IPS-11a (cell line): ENCODE results near the gene TLE1.

Experiments
- H3K4me3 ChIP-seq: one replicate; pipeline ENCODE4 v1.5.1; 2013; ENCODE audit warnings: low read depth, low read length, control low read depth

Gene TLE1

DNA sequence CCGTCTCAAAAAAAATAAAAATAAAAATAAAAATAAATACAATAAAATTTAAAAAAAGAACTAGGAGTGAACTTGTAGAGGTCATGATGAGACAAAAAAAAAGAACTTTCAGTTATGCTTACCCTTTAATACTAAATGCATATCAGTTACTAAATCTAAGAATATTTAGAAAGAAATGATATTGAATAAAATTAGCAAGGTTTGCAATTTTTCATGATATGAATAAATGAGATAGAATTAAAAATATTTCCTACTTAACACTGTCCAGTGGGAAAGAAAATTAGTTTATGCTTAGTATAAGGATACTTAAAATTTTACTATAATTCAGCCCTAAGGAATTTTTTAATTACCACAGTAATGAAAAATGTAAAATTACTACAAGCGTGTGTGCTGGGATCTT is 132.4 kb downstream of the TLE1 start:
- no peak overlapping the region for H3K4me3 ChIP-seq

DNA sequence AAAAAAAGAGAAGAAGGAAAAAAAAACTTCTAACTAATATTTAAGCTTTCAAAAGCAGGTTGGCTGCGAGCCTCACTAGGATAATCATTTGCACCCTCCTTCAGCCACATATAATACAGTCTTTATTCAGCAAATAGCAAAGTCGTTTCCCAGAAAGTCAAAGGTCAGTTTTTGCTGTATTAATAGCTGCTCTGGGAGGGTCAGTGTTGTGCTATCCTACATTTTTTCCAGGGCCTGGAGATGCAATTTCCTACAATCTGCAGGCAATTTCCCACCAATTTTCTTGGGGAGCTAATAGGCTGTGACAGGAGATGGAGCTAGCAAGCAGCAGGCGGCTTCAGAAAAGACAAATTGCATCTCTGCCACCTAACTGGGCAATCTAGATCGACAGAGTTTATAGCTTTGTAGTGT is 136.8 kb downstream of the TLE1 start:
- no peak overlapping the region for H3K4me3 ChIP-seq

GRCh38 chr9:81550207-81550583 is 139.2 kb downstream of the TLE1 start:
- no peak overlapping the region for H3K4me3 ChIP-seq

DNA sequence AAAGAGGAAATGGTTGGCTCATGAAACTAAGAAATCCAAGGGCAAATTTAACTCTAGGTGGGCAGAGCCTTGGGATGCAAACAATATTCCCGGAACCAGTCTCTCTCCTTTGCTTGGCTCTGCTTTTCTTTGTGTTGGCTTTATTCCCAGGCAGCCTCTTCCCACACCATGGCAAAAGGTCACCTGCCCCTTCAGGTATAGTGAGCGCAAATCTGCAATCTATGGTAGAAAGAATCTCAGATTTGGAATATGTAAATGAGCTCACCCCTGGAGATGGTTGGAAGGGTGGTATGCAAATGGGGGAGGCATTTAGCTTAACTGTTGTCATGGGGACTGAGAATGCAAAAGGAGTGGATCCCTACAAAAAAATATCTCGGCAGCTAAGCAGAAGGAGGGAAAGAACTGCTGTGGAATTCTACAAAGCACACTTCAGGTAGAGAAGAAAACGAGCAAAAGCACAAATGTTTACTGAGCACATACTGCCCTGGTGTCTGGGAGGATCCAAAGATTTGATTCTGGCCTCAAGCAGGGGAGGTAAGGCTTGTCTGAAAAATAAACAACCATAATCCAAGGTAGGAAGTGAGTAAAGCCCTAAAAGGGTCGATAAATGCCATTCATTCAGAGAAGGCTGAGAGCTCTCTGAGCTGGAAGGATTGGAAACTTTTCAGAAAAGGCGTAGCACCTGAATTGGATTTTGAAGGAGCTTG is 139.7 kb downstream of the TLE1 start:
- H3K4me3 ChIP-seq = no peak overlapping the region

DNA sequence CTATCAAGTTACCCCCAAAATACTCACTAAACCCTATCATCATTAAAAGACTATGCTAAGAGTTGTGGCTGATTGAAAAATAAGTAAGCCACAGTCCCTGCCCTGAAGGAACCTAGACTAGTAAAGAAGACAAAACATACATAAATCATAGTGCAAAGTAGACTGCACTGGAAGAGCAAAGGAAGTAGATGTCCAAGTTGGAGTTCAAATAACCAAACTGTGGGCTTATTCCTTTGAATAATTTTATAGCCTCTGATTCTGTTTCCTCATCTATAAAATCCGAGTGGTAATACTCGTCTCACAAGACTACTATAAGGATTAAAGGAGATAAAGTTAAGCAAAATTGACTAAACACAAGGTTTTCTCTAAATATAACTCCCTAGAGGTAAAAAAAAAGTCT is 140.4 kb downstream of the TLE1 start:
- no peak overlapping the region for H3K4me3 ChIP-seq

GRCh38 chr9:81546489-81546888 is 142.9 kb downstream of the TLE1 start:
- no peak overlapping the region for H3K4me3 ChIP-seq

DNA sequence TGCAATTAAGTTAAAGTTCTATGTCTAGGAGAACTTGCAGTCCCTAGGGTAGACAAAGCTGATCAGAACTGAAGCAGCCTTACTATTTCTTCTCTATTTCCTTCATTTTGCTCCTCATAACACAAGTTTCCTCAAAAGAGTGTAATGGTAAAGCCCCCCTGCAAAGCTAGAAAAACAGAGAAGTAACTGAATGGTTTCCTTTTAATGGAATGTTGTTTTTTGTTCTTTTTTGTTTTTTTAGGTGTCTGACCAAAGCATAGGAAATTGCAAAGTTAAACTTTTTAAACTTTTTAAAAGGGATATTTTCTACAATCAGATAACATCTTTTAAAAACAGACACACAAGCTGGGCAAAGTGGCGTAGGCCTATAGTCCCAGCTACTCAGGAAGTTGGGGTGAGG is 145.7 kb downstream of the TLE1 start:
- no peak overlapping the region for H3K4me3 ChIP-seq

DNA sequence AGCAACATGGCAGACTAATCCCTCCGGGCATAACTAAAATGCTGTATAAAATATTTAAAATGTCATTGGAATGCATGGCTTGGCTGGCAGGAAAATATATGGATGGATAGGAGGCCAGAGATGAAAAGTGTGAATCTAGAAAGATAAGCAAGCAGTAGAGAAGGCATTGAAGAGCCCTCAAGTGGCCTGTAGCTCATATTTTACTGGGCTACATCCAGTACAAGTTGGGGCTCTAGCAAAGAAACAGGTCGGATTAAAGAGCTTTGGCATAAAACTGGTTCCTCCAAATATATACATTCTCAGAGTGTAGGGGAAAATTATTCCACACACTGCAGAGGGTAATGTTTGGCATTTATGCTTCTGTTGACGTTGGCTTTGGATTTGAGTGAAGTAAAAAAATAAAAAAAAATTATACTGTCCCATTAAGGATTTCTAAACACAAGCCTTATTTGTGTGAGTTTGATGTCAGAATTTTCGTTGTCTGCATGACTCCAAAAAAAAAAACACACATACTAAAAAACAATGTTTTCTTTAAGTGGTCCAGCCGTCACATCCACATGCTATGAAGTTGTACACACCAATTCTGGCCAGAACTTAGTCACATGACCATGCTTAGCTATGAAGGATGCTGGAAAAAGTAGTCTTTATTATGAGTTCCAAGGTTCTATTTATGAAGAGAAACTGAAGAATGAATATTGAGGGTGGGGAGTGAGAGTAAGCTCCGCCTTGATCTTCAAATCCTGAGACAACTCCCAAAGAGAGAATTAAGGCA is 147.0 kb downstream of the TLE1 start:
- H3K4me3 ChIP-seq = no peak overlapping the region

DNA sequence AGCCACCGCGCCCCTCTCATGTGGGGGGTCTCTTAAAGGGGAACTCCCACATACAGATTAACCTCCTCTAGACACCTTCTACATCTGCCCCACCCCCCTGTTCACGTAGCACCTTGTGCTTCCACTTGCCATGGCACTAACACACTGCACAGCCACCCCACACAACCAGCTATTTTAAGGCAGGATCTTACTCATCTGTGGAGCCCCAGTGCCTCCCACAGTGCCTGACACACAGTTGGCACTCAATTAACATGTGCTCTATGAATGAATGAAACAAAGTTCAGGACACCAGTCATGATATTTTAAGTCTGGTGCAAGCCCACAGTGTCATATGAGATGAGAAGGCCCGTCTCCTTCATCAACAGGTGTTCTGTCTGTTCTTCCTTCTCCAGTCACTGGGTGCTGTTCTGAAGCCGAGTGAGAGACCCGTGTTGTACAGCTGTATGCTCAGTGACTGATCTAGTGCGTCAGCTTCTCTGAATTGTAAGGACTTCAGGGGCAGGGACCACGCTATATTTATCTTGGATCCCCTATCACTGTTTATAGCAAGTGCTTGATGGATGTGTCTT is 149.1 kb downstream of the TLE1 start:
- H3K4me3 ChIP-seq = no peak overlapping the region

DNA sequence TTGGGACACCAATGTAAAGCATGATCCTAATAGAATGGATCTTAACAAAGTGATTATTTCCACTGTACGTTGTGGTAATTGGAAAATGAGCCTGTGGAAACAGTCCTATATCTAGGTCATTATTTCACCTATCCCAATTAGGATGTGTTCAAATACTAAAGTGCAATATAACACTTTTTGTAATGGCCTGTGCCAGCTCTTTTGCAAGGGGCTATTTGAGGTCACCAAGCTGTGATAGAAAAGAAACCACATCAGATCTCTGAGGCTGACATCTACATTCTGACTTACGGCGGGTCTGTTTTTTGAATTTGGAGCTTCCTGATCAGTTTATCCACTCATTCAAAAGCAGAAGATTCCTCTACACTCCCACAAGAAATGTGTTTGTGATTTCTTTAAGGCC is 150.0 kb downstream of the TLE1 start:
- no peak overlapping the region for H3K4me3 ChIP-seq

GRCh38 chr9:81538890-81539289 is 150.5 kb downstream of the TLE1 start:
- H3K4me3 ChIP-seq = no peak overlapping the region

DNA sequence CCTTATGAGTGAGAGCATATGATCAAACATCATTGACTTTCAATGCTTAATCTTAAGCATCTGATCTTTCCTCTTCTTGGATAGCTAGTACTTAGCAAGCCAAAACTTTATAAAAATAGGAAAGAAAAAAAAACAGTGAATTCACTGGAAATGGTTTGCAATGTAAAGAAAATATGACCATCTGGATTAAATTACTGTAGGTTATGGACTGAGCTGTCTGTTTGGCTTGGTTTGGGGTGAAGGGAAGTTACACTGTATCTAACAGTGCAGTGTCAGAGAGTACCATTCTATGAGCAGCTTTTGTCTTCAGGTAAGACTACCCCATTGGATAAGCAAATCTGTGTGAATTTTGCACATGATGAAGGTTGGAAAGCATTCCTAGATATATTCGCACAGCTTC is 151.4 kb downstream of the TLE1 start:
- H3K4me3 ChIP-seq = no peak overlapping the region

- no peak overlapping the region for H3K4me3 ChIP-seq
These were observed 152.9 kb downstream of the TLE1 start for GRCh38 chr9:81536242-81537025.

DNA sequence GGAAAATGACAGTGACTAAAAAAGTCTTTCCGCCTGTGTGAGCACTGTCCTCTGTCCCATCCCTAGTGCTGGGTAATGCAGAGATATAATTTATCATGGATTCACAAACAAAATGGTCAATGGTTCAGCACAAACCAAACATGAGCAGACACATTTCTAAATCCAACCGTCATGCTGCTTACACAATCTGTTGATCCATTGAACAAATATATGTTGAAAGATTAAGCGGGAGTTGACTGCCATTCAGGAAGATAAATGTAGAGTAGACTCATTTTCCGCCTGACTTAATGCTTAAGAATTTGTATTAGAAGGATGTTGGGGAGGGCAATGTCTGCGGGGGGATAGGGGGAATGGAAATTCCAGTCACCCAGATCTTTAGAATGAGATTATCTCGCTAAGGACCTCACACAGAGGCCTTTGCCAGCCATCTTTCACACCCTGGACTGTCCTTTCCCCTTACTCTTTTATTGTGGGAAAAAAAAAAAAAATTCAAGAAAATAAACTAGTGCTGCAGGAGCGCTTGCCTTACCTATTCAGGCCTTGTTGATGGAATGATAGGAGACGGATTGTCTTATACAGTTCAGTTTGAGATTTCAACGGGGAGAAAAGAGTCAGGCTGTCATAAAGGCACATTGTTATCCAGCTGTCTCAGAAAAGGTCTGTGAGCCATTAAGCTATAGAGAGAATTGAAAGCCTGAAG is 153.7 kb downstream of the TLE1 start:
- H3K4me3 ChIP-seq = no peak overlapping the region

- no peak overlapping the region for H3K4me3 ChIP-seq
These were observed 155.0 kb downstream of the TLE1 start for GRCh38 chr9:81534138-81534875.
